ENCODE data around the gene PLAAT3.

Gene PLAAT3

GRCh38 chr11:63611395-63611747, 2.9 kb downstream of the PLAAT3 start:
- TF ChIP-seq MAX (IDR thresholded peaks at IDR 0.05; ENCODE audit: low read depth, low read length), result no peak
- no peak for TF ChIP-seq POLR2A (IDR thresholded peaks at IDR 0.05; ENCODE audit: extremely low read depth, insufficient read length)
- no peak for TF ChIP-seq MYC (IDR thresholded peaks at IDR 0.05; ENCODE audit: low read depth, low read length)
- no peak for TF ChIP-seq CTCF (IDR thresholded peaks at IDR 0.05; ENCODE audit: low read depth, low read length)
- no peak for DNase-seq (ENCODE audit: low read depth)
- no peak overlapping the region for H3K4me3 ChIP-seq (ENCODE audit: low read depth, low read length)

- TF ChIP-seq MAX (IDR thresholded peaks at IDR 0.05; ENCODE audit: low read depth, low read length) (no peak), MYC (IDR thresholded peaks at IDR 0.05; ENCODE audit: low read depth, low read length) (no peak), POLR2A (IDR thresholded peaks at IDR 0.05; ENCODE audit: extremely low read depth, insufficient read length) (no peak), CTCF (IDR thresholded peaks at IDR 0.05; ENCODE audit: low read depth, low read length) (no peak)
- H3K4me3 ChIP-seq (ENCODE audit: low read depth, low read length), result no peak overlapping the region
- DNase-seq (ENCODE audit: low read depth), result peak; percentile 36
These were observed 3.4 kb downstream of the PLAAT3 start for GRCh38 chr11:63610604-63611394.

GRCh38 chr11:63609971-63610580, 4.2 kb downstream of the PLAAT3 start:
- no peak for TF ChIP-seq POLR2A (IDR thresholded peaks at IDR 0.05; ENCODE audit: extremely low read depth, insufficient read length)
- TF ChIP-seq CTCF (IDR thresholded peaks at IDR 0.05; ENCODE audit: low read depth, low read length), result no peak
- TF ChIP-seq MAX (IDR thresholded peaks at IDR 0.05; ENCODE audit: low read depth, low read length), result no peak
- TF ChIP-seq MYC (IDR thresholded peaks at IDR 0.05; ENCODE audit: low read depth, low read length), result no peak
- no peak overlapping the region for H3K4me3 ChIP-seq (ENCODE audit: low read depth, low read length)
- DNase-seq (ENCODE audit: low read depth), result no peak

- no peak overlapping the region for H3K4me3 ChIP-seq (ENCODE audit: low read depth, low read length)
- TF ChIP-seq MYC (IDR thresholded peaks at IDR 0.05; ENCODE audit: low read depth, low read length), result no peak
- TF ChIP-seq POLR2A (IDR thresholded peaks at IDR 0.05; ENCODE audit: extremely low read depth, insufficient read length), result no peak
- TF ChIP-seq CTCF (IDR thresholded peaks at IDR 0.05; ENCODE audit: low read depth, low read length), result no peak
- no peak for TF ChIP-seq MAX (IDR thresholded peaks at IDR 0.05; ENCODE audit: low read depth, low read length)
- no peak for DNase-seq (ENCODE audit: low read depth)
These were observed 4.7 kb downstream of the PLAAT3 start for GRCh38 chr11:63609536-63609935.

GRCh38 chr11:63608353-63609345, 5.6 kb downstream of the PLAAT3 start:
- no peak for DNase-seq (ENCODE audit: low read depth)
- no peak overlapping the region for H3K4me3 ChIP-seq (ENCODE audit: low read depth, low read length)
- TF ChIP-seq POLR2A (IDR thresholded peaks at IDR 0.05; ENCODE audit: extremely low read depth, insufficient read length) (no peak), MYC (IDR thresholded peaks at IDR 0.05; ENCODE audit: low read depth, low read length) (no peak), CTCF (IDR thresholded peaks at IDR 0.05; ENCODE audit: low read depth, low read length) (no peak), MAX (IDR thresholded peaks at IDR 0.05; ENCODE audit: low read depth, low read length) (no peak)
